GM23248 (cell line): ENCODE results near the gene PDE4B.
"Not testable (repeated sequence)": the region's sequence is repeated elsewhere in the genome, so short reads cannot be mapped to it uniquely, and the experiment has no call there.

Source experiments
- EZH2 ChIP-seq: fragments of 200-600 bp; sonication (generic); IDR thresholded peaks from 2 replicates; pipeline ENCODE4 v1.6.1; 2018; ENCODE audit warnings: antibody characterized with exemption, mild to moderate bottlenecking; ENCODE audit not compliant: insufficient read depth, poor library complexity, severe bottlenecking
- EZH2phosphoT487 ChIP-seq: fragments of 200-600 bp; sonication (generic); IDR thresholded peaks from 2 replicates; pipeline ENCODE4 v1.6.1; 2018; ENCODE audit warnings: antibody characterized with exemption, moderate library complexity, mild to moderate bottlenecking, low read depth; ENCODE audit not compliant: insufficient read depth

DNA sequence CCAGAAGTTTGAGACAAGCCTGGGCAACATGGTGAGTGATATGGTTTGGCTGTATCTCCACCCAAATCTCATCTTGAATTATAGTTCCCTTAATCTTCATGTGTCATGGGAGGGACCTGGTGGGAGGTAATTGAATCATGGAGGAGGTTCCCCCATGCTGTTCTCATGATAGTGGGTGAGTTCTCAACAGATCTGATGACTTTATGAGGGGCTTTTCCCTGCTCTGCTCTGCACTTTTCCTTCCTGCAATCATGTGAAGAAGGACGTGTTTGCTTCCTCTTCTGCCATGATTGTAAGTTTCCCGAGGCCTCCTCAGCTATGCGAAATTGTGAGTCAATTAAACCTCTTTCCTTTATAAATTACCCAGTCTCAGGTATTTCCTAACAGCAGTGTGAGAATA, 213.8 kb downstream of the PDE4B start:
- not testable (repeated sequence) for TF ChIP-seq EZH2phosphoT487, EZH2
